HepG2 (cell line): ENCODE results near the gene IBTK. TPM values are rescaled to one million over a fixed set of nuclear protein-coding genes. Genes with fewer than 3 reads are reported as not detected.

Source experiments
- ASH2L ChIP-seq: fragments of 300-600, 200-600 bp; sonication (generic); IDR thresholded peaks from 2 replicates; pipeline ENCODE4 v1.7.0; 2017; ENCODE audit warnings: low read depth, mild to moderate bottlenecking, moderate library complexity, mixed read lengths, low read length; ENCODE audit not compliant: insufficient read length
- ATAD3A ChIP-seq: sonication (generic); formaldehyde crosslinking; IDR thresholded peaks from 2 replicates; pipeline ENCODE4 v1.4.0; 2020; ENCODE audit warnings: missing genetic modification reagents
- KMT2A ChIP-seq: sonication (generic); formaldehyde crosslinking; IDR thresholded peaks from 2 replicates; pipeline ENCODE4 v1.4.0; 2020; ENCODE audit warnings: missing genetic modification reagents
- NCOA1 ChIP-seq: sonication (generic); formaldehyde crosslinking; IDR thresholded peaks from 2 replicates; pipeline ENCODE4 v1.9.0; 2021; ENCODE audit warnings: missing genetic modification reagents
- NR2F6 ChIP-seq, 2 experiments: IDR thresholded peaks; 2 replicates each; pipeline ENCODE4 v1.6.1; 2016; ENCODE audit warnings: antibody characterized with exemption in 1 of 2, mild to moderate bottlenecking in 1 of 2
- POLR2A ChIP-seq, 2 experiments: IDR thresholded peaks; 2 replicates each; pipeline ENCODE4 v1.6.1; 2011; ENCODE audit warnings: low read depth in 2 of 2, low read length in 2 of 2, mild to moderate bottlenecking in 1 of 2, moderate library complexity in 1 of 2; ENCODE audit not compliant: insufficient read depth in 1 of 2
- POLR2AphosphoS2 ChIP-seq: IDR thresholded peaks from 2 replicates; pipeline ENCODE4 v1.6.1; 2011; ENCODE audit warnings: low read depth, low read length, improper control_type of control experiment
- TEAD3 ChIP-seq: optimal IDR thresholded peaks from 2 replicates; pipeline ENCODE3; 2016; ENCODE audit warnings: borderline replicate concordance
- TFDP2 ChIP-seq: sonication (generic); formaldehyde crosslinking; IDR thresholded peaks from 2 replicates; pipeline ENCODE4 v1.4.0; 2020; ENCODE audit warnings: missing genetic modification reagents
- TFE3 ChIP-seq: IDR thresholded peaks from 2 replicates; pipeline ENCODE4 v1.6.1; 2016
- XRCC5 ChIP-seq: fragments of 200-400 bp; formaldehyde crosslinking; optimal IDR thresholded peaks from 2 replicates; pipeline ENCODE3; 2017; ENCODE audit warnings: mild to moderate bottlenecking, low read length
- ZBTB1 ChIP-seq: sonication (generic); formaldehyde crosslinking; IDR thresholded peaks from 2 replicates; pipeline ENCODE4 v1.4.0; 2020; ENCODE audit warnings: missing genetic modification reagents, borderline replicate concordance
- ZMYM4 ChIP-seq: sonication (generic); formaldehyde crosslinking; IDR thresholded peaks from 2 replicates; pipeline ENCODE4 v1.8.1; 2023; ENCODE audit warnings: mild to moderate bottlenecking, missing genetic modification reagents
- ZNF30 ChIP-seq: sonication (generic); formaldehyde crosslinking; IDR thresholded peaks from 2 replicates; pipeline ENCODE4 v1.5.0; 2020; ENCODE audit warnings: mild to moderate bottlenecking, missing genetic modification reagents
- ZNF331 ChIP-seq: sonication (generic); formaldehyde crosslinking; IDR thresholded peaks from 2 replicates; pipeline ENCODE4 v1.4.0; 2020; ENCODE audit warnings: missing genetic modification reagents
- ZNF607 ChIP-seq: sonication (generic); formaldehyde crosslinking; IDR thresholded peaks from 2 replicates; pipeline ENCODE4 v1.5.1; 2020; ENCODE audit warnings: missing genetic modification reagents, mild to moderate bottlenecking, borderline replicate concordance
- ZNF619 ChIP-seq: sonication (generic); formaldehyde crosslinking; IDR thresholded peaks from 2 replicates; pipeline ENCODE4 v1.4.0; 2020; ENCODE audit warnings: mild to moderate bottlenecking, missing genetic modification reagents
- ZNF703 ChIP-seq: sonication (generic); formaldehyde crosslinking; IDR thresholded peaks from 2 replicates; pipeline ENCODE4 v1.5.1; 2020; ENCODE audit warnings: missing genetic modification reagents, mild to moderate bottlenecking, moderate library complexity, borderline replicate concordance
- ZNF704 ChIP-seq: sonication (generic); formaldehyde crosslinking; IDR thresholded peaks from 2 replicates; pipeline ENCODE4 v1.8.1; 2023; ENCODE audit warnings: mild to moderate bottlenecking, inconsistent platforms, moderate library complexity, missing genetic modification reagents, borderline replicate concordance
- ZNF768 ChIP-seq: sonication (generic); formaldehyde crosslinking; IDR thresholded peaks from 2 replicates; pipeline ENCODE4 v1.4.0; 2020; ENCODE audit warnings: missing genetic modification reagents
- ZNF788 ChIP-seq: sonication (generic); formaldehyde crosslinking; IDR thresholded peaks from 2 replicates; pipeline ENCODE4 v1.5.0; 2020; ENCODE audit warnings: mild to moderate bottlenecking, missing genetic modification reagents, borderline replicate concordance
- polyA plus RNA-seq, 8 experiments: library from polyadenylated mRNA; depleted of rRNA in 3 of 8; stranded (reverse) in 7 of 8; unstranded in 1 of 8; fragments of >200 nt; fragmentation: Illumina TruSeq in 4 of 8; extraction: Trizol in 4 of 8; gene quantifications; 2 replicates each; pipeline versions ENCODE4 v1.2.1 to v1.2.3, GENCODE V29; 2011 to 2016; ENCODE audit warnings: low read depth in 4 of 8, missing spikeins in 1 of 8, mixed read lengths in 1 of 8; ENCODE audit not compliant: insufficient read depth in 1 of 8
- total RNA-seq, 5 experiments: library from RNA; depleted of rRNA; stranded (reverse); fragments of >200 nt; fragmentation: Illumina TruSeq; extraction: Trizol; gene quantifications; 2 replicates each; pipeline ENCODE4 v1.2.3, GENCODE V29; 2016; ENCODE audit warnings: low read depth in 1 of 5
- TF ChIP-seq, protein P1 (sequence below): IDR thresholded peaks from 2 replicates; pipeline ENCODE4 v1.6.1; 2012; ENCODE audit warnings: low read depth, low read length, improper control_type of control experiment
- TF ChIP-seq, protein P2 (sequence below): sonication (generic); formaldehyde crosslinking; IDR thresholded peaks from 2 replicates; pipeline ENCODE4 v1.4.0; 2020; ENCODE audit warnings: missing genetic modification reagents, low read depth, mild to moderate bottlenecking, borderline replicate concordance

Gene IBTK
- total and polyA plus RNA-seq, 2 of the 13 experiments (the other 11 are each of a cell fraction or from before 2014, with no cell fraction given) = 23.8 to 60.0 TPM

DNA sequence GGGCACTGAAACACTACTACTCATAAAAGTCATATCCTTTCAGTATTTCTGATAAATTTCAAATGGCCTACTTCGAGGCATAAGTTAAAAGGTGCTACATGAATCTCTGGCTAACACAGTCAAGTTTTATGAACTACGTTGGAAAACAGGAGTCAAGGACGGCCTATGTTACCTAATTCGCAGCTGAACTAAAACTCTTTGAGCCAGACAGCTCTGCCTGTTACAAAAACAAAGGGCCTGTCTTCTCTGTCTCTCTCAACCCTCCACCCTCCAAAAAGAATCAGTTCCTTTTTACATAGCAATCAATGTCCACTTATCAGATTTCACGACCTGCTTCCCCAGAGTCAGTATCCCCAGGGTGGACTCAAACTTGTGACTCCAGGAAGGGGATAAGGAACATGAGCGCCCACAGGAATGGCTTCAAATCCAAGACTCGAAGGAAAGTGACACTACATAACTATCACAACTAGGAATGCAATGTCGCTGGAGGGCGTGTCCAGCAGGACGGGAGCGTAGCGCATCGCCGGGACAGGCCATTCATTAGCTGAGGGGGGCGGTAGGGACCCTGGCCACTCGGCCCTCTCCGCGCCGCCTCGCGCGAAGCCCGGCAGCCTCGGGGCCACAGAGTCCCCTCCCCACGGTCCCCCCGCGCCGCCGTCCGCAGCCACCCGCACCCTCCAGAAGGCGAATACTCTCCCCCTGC lies 591 bp downstream of the IBTK start (continued):
- 0 out of 2 replicates have a peak, but pooled peaks have one; percentile 13 for TF ChIP-seq TFE3 (CRISPR knock-in tag)
- peak; percentile 23; the same call in 1 of the 2 replicates for TF ChIP-seq ZNF704 (CRISPR knock-in tag)
- TF ChIP-seq NR2F6 (IDR thresholded peaks at IDR 0.05) = no peak; the same call in 1 of the 2 replicates
- peak; percentile 49; the same call in 1 of the 2 replicates for TF ChIP-seq NR2F6 (CRISPR knock-in tag; IDR thresholded peaks at IDR 0.05)
- peak; percentile 76 for TF ChIP-seq TEAD3 (CRISPR knock-in tag)
- peak; percentile 27; the same call in 1 of the 2 replicates for TF ChIP-seq NCOA1 (CRISPR knock-in tag)
- peak; percentile 58; the same call in 1 of the 2 replicates for TF ChIP-seq ZNF30 (CRISPR knock-in tag)
- TF ChIP-seq XRCC5 = no peak
- TF ChIP-seq ZMYM4 (CRISPR knock-in tag) = peak; percentile 13; the same call in 1 of the 2 replicates
- TF ChIP-seq ZNF331 (CRISPR knock-in tag) = 0 out of 2 replicates have a peak, but pooled peaks have one; percentile 8
- TF ChIP-seq ZNF607 (CRISPR knock-in tag) = no peak
- TF ChIP-seq POLR2AphosphoS2 = no peak
- peak; percentile 10; the same call in 1 of the 2 replicates for TF ChIP-seq KMT2A
- TF ChIP-seq ATAD3A (CRISPR knock-in tag) = no peak
- TF ChIP-seq ZNF703 (CRISPR knock-in tag) = no peak
- TF ChIP-seq, protein P1, sequence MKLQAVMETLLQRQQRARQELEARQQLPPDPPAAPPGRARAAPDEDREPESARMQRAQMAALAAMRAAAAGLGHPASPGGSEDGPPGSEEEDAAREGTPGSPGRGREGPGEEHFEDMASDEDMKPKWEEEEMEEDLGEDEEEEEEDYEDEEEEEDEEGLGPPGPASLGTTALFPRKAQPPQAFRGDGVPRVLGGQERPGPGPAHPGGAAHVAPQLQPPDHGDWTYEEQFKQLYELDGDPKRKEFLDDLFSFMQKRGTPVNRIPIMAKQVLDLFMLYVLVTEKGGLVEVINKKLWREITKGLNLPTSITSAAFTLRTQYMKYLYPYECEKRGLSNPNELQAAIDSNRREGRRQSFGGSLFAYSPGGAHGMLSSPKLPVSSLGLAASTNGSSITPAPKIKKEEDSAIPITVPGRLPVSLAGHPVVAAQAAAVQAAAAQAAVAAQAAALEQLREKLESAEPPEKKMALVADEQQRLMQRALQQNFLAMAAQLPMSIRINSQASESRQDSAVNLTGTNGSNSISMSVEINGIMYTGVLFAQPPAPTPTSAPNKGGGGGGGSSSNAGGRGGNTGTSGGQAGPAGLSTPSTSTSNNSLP = peak; percentile 16; the same call in 1 of the 2 replicates
- TF ChIP-seq ASH2L = peak; percentile 64
- TF ChIP-seq ZNF788 (CRISPR knock-in tag) = no peak
- peak; percentile 39; the same call in 1 of the 2 replicates for TF ChIP-seq ZNF768 (CRISPR knock-in tag)
- peak; percentile 66; the same call in 1 of the 2 replicates for TF ChIP-seq ZNF619 (CRISPR knock-in tag)
- no peak for TF ChIP-seq ZBTB1 (CRISPR knock-in tag)
- peak; percentile 63 to 90 for TF ChIP-seq POLR2A (IDR thresholded peaks at IDR 0.05; ENCODE audit: insufficient read depth in 1 of 2, low read depth in 2 of 2, low read length in 2 of 2)
- TF ChIP-seq, protein P2, sequence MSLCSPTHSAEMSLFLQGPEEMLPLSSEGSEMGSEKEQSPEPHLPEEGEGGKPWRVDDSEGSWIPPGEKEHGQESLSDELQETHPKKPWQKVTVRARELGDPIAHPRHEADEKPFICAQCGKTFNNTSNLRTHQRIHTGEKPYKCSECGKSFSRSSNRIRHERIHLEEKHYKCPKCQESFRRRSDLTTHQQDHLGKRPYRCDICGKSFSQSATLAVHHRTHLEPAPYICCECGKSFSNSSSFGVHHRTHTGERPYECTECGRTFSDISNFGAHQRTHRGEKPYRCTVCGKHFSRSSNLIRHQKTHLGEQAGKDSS (CRISPR knock-in tag) = 0 out of 2 replicates have a peak, but pooled peaks have one; percentile 19
- no peak for TF ChIP-seq TFDP2 (CRISPR knock-in tag)
